Cardiac ventricle fibroblast (primary cell): ENCODE measurements around the gene CD163. TPM values are rescaled to one million over a fixed set of nuclear protein-coding genes. Genes with fewer than 3 reads are reported as not detected.

Experiments
- total RNA-seq: library from RNA; depleted of rRNA; stranded (reverse); fragments of >200 nt; gene quantifications from 2 replicates; pipeline ENCODE4 v1.2.3, GENCODE V29; 2015

Gene CD163
- total RNA-seq, result not detected in 2 replicates

GRCh38 chr12:7503686-7504415, at the start of gene CD163:
TSS of gene CD163 (minus strand) at chr12:7503777. CDS start at chr12:7503690, 87 bp downstream.

GRCh38 chr12:7444076-7444475, 59.5 kb downstream of the CD163 start, which contains the start of gene CD163L1:
TSS of gene CD163L1 (minus strand) at chr12:7444153. CDS start at chr12:7444127, 26 bp downstream.

Other genes with a start within 250 kb of the CD163 start
- not detected in 2 replicates for gene ACSM4, start 199.7 kb downstream of the CD163 start, total RNA-seq
- gene CD163L1, start 59.6 kb downstream of the CD163 start, total RNA-seq, result not detected in 2 replicates
- not detected in 2 replicates for gene APOBEC1, start 162.1 kb upstream of the CD163 start, total RNA-seq
- not detected in 2 replicates for gene GDF3, start 192.0 kb upstream of the CD163 start, total RNA-seq
- not detected in 2 replicates for gene DPPA3, start 207.7 kb upstream of the CD163 start, total RNA-seq
- not detected in 2 replicates for gene CLEC4C, start 243.6 kb upstream of the CD163 start, total RNA-seq